Left lung (tissue), 10 donors: Measurements from ENCODE around the gene WDR53. TPM values are rescaled to one million over a fixed set of nuclear protein-coding genes. Genes with fewer than 3 reads are reported as not detected.

ENCODE experiments used
- ATAC-seq: fragments of 200-7000 bp; cut with Tn5 transposase; one replicate; pipeline ENCODE4 v1.9.1; 2020; ENCODE audit warnings: moderate library complexity
- DNase-seq, 4 donors: peaks; one replicate each; pipeline ENCODE4 v3.0.0-alpha.2; 2013 to 2020
- H3K27ac ChIP-seq, 2 donors: fragments of 200-600 bp; sonication (generic) in 1 of 2; one replicate each; pipeline versions ENCODE4 v1.5.0 to v1.8.0; 2020 to 2021
- H3K27me3 ChIP-seq, 2 donors: fragments of 200-600 bp; sonication (generic) in 1 of 2; one replicate each; pipeline versions ENCODE4 v1.5.0 to v1.8.0; 2020 to 2021
- H3K36me3 ChIP-seq, 2 donors: fragments of 200-600 bp; sonication (generic) in 1 of 2; one replicate each; pipeline versions ENCODE4 v1.5.0 to v1.8.0; 2020 to 2021
- H3K4me1 ChIP-seq, 2 donors: fragments of 200-600 bp; one replicate each; pipeline ENCODE4 v1.8.0; 2021
- H3K4me3 ChIP-seq, 2 donors: fragments of 200-600 bp; sonication (generic) in 1 of 2; one replicate each; pipeline versions ENCODE4 v1.5.0 to v1.8.0; 2020 to 2021; ENCODE audit warnings: mild to moderate bottlenecking in 1 of 2
- H3K9me3 ChIP-seq, 2 donors: fragments of 200-600 bp; sonication (generic) in 1 of 2; one replicate each; pipeline versions ENCODE4 v1.5.0 to v1.8.0; 2020 to 2021
- CTCF ChIP-seq, 2 donors: fragments of 200-600 bp; sonication (generic) in 1 of 2; IDR thresholded peaks; one replicate each; pipeline versions ENCODE4 v1.5.0 to v1.8.0; 2021; ENCODE audit warnings: antibody characterized with exemption in 2 of 2
- intact Hi-C, 2 donors: fragments of 100-400 bp; cut with DNase I; formaldehyde crosslinking; loops; one replicate each; pipeline versions ENCODE4 v1.11.2 to v1.14.2; 2022
- polyA plus RNA-seq, 6 donors: library from polyadenylated mRNA; unstranded; fragments of 120-200 nt; gene quantifications; one replicate each; pipeline ENCODE4 v1.2.1, GENCODE V29; 2013; ENCODE audit not compliant: insufficient read length in 6 of 6
- total RNA-seq, 2 donors: library from RNA; stranded (reverse); fragmentation: NEBNext Ultra II Directional; extraction: Animal tissue kit (Norgen Biotek cat#: 25700); gene quantifications; one replicate each; pipeline ENCODE4 v1.2.1, GENCODE V29; 2021
- donor health status: DM: no; HTN: yes; CAD: no.
- donor health status: DM: no; HTN: no; CAD: no.

The WDR53 gene
- total and polyA plus RNA-seq, 8 donors: 10.2 to 21.8 (median 16.1) TPM

GRCh38 chr3:196546537-196546936, 21.8 kb downstream of the WDR53 start:
- no peaks in the 10 kb centered on the region for H3K4me1 ChIP-seq

GRCh38 chr3:196544491-196544992, 23.8 kb downstream of the WDR53 start:
- intact Hi-C loops: no loop called here

More at GRCh38 chr3:196546537-196546936, 21.8 kb downstream of the WDR53 start:
- ATAC-seq: peak; percentile 73
- Histone ChIP-seq H3K27ac (no peak overlapping the region), H3K27me3 (no peaks in the 10 kb centered on the region), H3K9me3 (peaks cover 0 to 16% of the 10 kb centered on the region in 2 donors), H3K4me3 (no peak overlapping the region), H3K36me3 (no peaks in the 10 kb centered on the region)
- DNase-seq: peak in 1 of 4 donors; percentile 42
- intact Hi-C loops: no loop called here
- no peak for TF ChIP-seq CTCF (IDR thresholded peaks at IDR 0.05)

DNA sequence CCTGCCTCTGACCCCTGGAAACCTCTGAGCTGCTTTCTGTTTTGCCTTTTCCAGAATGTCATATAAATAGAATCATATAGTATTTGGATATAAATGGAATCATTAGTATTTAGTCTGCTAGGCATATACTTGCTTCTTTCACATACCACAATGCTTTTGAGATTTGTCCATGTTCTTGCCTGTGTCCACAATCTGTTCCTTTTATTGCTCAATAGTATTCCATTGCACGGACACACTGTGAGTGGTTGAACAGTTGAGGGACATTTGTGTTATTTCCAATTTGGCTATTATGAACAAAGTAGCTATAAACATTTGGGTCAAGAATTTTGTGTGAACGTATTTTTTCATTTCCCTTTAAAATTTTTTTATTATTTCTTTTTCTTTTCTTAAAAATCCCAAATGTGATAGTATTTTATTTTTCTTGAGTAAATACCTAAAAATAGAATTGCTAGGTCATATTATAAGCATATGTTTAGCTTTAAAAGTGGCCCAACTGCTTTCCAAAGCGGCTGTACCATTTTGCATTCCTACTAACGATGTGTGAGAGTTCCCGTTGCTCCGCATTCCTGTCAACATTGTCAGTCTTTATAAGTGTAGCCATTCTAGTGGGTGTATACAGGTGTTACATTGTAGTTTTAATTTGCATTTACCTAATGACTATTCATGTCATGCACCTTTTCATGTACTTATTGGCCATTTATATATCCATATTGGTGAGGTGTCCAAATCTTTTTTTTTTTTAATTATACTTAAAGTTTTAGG, 26.5 kb downstream of the WDR53 start:
- H3K4me3 ChIP-seq: no peak overlapping the region
- peaks cover 0 to 9% of the 10 kb centered on the region in 2 donors for H3K27me3 ChIP-seq
- H3K4me1 ChIP-seq: no peaks in the 10 kb centered on the region
- ATAC-seq: no peak
- TF ChIP-seq CTCF (IDR thresholded peaks at IDR 0.05): no peak
- H3K27ac ChIP-seq: no peak overlapping the region
- intact Hi-C loops: no loop called here
- no peaks in the 10 kb centered on the region for H3K36me3 ChIP-seq
- DNase-seq: no peak
- no peaks in the 10 kb centered on the region for H3K9me3 ChIP-seq

More at GRCh38 chr3:196544491-196544992, 23.8 kb downstream of the WDR53 start:
- Histone ChIP-seq H3K27ac (no peak overlapping the region), H3K27me3 (no peaks in the 10 kb centered on the region), H3K9me3 (peaks cover 0 to 7% of the 10 kb centered on the region in 2 donors), H3K36me3 (no peaks in the 10 kb centered on the region), H3K4me1 (no peaks in the 10 kb centered on the region), H3K4me3 (no peak overlapping the region)
- TF ChIP-seq CTCF (IDR thresholded peaks at IDR 0.05): no peak
- DNase-seq (no peak), ATAC-seq (no peak)

DNA sequence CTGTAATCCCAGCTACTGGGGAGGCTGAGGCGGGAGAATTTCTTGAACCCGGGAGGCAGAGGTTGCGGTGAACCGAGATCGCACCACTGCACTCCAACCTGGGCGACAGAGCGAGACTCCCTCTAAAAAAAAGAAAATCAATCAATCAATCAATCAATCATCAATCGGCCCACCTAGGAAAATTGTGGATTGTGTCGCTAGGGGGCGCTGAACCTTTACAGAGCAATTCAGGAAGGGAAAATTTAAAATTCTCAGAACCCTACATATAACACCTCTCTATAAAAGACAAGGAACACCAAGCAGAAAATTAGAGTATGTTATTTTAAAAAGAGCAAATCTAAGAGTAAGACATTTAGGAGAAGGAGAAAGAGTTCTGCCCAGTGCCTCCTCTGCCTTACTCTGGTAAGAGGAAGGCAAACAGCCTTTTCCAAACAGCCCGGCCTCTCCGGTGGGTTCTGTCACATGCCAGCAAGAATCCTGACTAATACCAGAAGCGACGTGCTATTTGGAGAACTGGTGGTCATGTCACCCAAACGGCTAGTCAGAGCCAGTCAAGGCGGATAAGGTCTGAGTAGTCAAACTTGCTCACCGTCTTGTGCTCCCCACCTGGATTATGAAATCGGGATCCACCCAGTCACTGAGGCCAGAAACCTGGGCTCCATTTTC, 30.9 kb downstream of the WDR53 start:
- peak; percentile 44 to 67 for TF ChIP-seq CTCF (IDR thresholded peaks at IDR 0.05)
- no peak overlapping the region for H3K4me3 ChIP-seq
- H3K27ac ChIP-seq: no peak overlapping the region
- no peaks in the 10 kb centered on the region for H3K4me1 ChIP-seq
- peak in 1 of 4 donors; percentile 20 for DNase-seq
- H3K9me3 ChIP-seq: no peaks in the 10 kb centered on the region
- H3K27me3 ChIP-seq: peaks cover 0 to 18% of the 10 kb centered on the region in 2 donors
- intact Hi-C loops: no loop called here
- no peaks in the 10 kb centered on the region for H3K36me3 ChIP-seq
- ATAC-seq: no peak

DNA sequence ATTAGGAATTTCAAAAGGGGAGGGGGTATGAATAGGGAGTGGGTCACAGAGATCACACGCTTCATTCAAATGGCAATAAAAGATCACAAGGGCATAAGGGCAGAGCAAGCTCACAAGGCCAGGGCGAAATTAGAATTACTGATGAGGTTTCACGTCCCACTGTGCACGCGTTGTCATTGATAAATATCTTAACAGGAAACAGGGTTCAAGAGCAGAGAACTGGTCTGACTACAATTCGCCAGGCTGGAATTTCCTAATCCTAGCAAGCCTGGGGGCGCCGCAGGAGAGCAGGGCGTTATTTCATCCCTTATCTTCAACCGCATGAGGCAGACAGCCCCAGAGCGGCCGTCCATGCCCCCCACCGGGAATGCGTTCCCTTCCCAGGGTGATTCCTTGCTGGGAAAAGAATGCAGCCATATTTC, 35.1 kb downstream of the WDR53 start:
- ATAC-seq (no peak), DNase-seq (no peak)
- Histone ChIP-seq H3K9me3 (no peaks in the 10 kb centered on the region), H3K36me3 (no peaks in the 10 kb centered on the region), H3K4me1 (peaks cover 0 to 4% of the 10 kb centered on the region in 2 donors), H3K4me3 (no peak overlapping the region), H3K27ac (no peak overlapping the region), H3K27me3 (peaks cover 0 to 31% of the 10 kb centered on the region in 2 donors)
- intact Hi-C loops: no loop called here
- no peak for TF ChIP-seq CTCF (IDR thresholded peaks at IDR 0.05)
